GM19372 (cell line): ENCODE measurements around the gene ELFN2.
"Not testable (repeated sequence)": the region's sequence is repeated elsewhere in the genome, so short reads cannot be mapped to it uniquely, and the experiment has no call there.

Experiments
- ATAC-seq: cut with Tn5 transposase; IDR thresholded peaks from one replicate; pipeline ENCODE4 v1.9.1; 2021; ENCODE audit warnings: mild to moderate bottlenecking, low read depth, moderate library complexity; ENCODE audit not compliant: unreplicated experiment

The ELFN2 gene

DNA sequence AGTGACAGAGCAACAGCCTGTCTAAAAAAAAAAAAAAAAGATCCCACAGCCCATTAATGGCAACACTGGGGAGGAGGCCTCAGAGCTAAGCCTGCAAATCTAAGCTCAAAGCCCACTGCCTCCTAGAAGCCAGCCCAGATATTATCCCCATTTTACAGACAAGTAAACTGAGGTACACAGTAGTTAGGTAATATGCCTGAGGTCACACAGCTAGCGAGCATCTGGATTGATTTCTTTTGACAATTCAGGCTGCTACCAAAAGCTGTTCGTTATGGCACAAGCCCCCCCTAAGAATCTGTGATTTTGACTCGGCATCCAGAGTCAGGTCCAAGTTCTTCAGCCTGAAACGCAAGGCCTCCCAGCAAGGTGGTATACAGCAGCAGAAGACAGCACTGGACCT is 13.7 kb downstream of the ELFN2 start:
- no peak for ATAC-seq

DNA sequence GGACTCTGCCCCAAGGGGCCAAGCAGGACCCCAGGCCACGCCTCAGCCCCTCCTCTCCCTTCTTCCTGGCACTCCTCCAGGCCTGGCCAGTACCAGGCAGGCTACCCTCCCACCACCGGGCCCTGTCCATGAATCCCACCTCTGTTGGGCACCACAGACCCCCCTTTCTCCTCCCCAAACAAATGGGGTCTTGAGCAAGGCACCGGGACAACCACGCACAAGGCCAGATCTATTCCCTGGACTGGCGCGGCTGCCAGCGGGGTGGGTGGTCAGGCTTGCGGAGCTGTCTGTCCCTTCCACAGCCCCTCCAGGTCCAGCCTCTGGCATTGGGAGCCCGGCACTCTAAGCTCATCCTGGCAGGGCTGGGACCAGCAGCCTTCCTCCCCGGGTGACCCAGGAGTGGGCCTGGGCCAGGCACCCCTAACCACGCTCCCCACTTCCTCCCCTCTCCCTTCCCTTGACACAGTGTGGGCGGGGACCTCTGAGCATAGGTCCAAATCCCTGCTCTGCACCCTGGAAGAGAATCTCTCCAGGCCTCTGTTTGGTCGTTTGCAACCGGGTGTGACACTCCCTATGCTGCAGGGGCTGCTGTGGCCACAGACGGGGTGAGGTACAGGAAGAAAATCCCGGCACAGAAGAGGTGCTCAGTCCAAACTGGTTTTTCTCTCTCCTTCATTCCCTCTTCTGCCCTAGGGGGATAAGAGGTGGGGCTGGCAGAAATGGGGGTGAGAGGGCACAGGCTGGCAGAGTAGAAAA is 14.6 kb downstream of the ELFN2 start:
- ATAC-seq: no peak

DNA sequence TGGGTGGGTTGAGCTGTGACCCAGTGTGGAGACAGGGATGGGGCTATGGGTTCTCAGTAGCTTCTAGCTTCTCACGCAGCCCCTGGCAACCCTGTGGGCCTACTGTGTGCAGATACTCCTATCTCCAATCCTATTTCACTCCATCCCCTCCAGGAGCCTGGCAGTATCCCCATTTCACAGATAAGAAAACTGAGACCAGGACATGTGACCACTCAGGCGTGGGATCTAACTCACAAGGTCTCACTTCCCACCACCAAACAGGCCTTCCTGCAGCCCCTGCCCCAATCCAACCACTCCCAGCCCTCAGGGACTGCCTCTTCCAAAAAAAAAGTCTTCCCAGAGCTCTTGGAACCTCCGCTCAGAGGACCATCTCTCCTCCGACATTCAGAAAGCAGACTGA is 15.6 kb downstream of the ELFN2 start:
- no peak for ATAC-seq

DNA sequence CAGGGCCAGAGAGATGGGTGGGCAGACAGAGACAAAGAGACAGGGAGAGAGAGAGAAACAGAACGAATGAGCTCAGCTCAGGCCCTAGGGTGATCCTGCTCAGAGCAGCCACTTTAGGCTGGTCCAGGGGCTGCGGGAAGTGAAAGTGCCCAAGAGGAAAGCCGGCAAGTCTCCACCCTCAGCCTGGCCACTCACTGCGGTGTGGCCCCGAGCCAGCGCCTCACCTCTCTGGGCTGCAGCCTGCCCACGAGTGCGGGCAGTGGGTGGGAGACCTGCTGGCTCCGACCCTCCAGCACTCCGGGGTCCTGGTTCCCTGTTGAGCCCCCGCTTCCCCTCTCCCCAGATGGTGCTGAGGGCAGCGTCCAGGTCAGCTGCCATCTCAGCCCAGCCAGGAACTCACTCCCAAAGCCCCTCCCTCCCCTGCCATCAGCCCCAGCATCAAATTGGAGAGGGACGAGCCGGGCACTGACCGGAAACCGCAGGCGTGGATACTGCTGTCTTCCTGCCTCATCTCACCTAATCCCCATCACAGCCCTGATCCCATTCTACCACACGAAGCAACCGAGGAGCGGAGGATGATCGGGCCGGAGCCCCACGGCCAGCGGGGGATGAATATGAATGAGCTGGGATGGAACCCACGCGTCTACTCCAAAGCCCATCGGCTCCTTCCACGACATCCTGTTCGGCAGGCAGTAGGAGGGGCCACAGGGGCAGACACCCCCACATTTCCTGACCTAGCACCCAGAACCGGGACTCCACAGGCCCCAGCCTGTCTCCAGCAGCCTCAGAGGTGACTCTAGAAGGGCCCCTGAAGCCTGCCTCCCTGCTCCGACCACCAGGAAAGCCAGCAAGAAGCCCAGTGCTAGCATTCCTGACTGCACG is 16.9 kb downstream of the ELFN2 start:
- no peak for ATAC-seq

DNA sequence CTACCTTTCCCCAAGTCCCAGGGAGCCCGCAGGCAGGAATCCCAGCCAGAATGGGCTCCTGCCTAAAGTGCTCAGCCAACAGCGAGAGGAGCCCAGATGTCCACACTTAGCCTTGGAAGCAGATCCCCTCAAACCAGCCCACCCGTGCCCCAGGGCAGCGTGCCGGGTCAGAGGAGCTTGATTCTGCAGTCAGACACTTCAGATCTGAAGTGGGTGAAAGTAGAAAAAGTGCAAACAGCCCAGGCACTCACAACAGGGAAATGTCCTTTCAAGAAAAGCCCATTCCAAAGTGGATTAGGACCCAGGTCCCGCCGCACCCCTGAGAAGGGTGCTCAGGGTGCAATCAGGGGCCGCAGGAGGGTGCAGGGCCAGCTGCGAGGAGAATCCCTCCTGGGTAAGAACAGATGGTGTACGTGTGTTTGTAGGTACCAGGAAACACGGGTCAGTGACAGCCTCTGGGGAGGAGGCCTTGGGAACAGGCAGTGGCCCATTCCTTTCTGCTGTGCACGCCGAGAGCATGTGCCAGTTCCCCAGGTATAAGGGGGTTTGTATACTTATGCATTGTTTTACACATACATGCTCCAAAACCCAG is 17.7 kb downstream of the ELFN2 start:
- ATAC-seq: no peak

DNA sequence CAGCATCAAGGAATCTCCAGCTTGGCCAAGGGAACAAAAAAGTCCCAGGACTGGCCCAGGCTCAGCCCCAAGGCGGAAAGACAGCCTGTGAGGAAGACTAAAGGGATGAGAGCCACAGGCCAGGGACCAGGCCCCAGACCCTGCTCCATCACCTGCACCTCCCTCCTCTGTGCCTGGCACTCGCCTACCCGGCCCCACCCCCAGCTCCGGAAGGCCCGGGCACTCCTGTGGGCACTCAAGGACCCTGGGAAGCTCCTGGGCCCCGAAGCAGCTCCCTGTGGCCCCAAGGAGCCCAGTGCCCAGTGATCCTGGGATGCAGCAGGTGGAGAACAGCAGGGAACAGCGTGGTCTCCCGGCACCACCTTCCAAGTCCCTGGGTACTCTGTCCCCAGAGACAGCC is 18.2 kb downstream of the ELFN2 start:
- ATAC-seq: no peak

DNA sequence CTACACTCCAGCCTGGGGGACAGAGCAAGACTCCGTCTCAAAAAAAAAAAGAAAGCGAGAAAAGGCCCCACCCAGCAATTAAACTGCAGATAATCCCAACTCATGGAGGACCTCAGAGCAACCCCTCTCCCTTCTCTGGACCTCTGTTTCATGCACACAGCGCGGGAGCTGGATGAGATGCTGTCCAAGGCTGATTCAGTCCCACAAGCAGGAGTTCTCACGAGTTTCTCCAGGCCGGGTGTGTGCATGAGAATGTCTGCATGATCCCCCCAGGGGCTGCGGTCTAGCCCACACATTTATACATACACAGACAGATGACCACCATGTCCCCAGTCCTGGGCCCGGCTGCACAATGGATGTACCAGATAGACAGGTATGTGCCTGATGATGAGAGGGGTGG is 19.4 kb downstream of the ELFN2 start:
- no peak for ATAC-seq

DNA sequence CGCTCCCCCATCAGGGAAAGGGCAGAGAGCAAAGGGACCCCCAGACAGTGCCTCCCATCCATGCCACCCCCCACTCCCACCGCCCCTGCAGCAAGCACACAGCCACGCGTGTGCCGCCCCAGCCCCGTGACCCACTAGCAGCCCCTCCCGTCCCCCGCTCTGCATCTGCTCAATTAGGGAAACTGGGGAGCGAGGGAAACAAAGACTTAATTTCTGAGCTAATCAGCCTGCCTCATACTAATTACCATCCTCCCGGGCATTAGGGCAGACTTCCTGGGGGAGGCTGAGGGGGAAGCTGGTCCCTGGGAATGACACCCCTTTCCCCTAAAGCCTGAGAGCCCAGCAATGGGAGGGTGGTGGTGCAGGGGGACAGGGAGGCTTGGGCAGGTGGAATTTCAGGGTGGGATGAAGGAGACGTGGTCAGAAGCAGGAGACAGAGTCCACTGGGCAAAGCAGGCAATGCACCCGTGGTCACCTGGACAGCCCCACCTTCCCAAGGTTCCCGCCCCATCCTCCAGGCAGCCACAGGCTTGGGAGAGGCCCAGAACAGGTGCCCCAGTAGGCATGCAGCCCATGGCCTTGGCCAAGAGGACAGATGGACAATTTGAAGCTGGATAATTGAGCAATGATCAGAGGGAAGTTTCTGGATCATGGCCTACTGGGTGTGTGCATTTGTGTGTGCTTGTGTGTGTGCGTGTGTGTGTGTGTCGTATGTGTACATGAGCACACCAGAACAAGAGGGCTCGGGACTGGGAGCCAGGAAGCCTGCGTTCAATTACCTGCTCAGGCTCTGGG is 20.6 kb downstream of the ELFN2 start:
- no peak for ATAC-seq

DNA sequence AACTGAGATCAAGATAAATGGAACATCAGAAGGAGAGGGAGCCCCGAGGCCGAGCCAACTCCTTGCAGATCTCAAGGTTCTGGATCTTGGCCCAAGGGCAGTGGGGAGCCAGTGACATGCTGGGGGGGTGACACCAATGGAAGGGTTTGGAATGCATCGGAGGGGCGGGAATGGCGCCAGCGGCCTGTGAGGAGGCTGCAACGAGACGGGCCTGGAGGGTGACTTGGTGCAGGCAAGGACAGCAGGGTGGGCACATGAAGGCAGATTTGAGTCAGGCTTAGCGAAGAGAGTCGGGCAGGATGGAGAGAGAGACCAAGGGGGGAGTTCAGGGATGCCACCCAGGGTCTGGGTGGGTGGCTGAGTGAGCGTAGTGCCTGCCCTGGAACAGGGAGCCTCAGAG is 23.2 kb downstream of the ELFN2 start:
- ATAC-seq: no peak

DNA sequence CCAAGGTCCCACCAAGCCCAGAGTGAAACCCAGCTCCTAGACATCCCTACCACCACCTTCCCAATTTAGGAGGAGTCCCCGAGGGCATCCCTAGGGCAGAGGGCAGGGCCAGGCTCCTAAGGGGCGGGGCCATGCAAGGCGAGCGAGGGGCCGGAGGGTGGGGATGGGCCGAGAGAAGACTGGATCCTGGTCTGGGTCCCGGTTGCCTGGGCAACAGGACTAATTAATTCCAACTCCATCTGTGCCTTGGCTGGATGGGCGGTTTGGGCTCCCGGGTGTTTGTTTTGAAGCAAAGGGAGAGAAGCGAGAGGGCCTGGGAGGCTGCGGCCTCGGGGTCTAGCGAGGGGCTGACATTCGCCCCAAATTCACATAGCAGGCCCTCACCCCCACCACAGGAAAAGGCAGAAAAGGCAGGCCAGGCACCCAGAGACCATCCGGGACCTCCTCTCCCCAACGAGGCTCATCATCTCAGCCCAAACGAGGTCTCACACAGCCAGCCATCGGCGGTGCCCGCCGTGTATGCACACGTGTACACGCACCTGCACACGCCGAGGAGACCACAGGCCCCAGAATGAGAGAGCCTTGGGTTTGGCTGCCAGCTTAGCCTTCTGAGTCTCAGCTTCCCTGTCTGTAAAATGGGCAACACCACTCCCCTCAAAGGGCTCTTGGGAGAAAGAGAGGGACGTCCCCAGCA is 23.9 kb downstream of the ELFN2 start:
- ATAC-seq: no peak

DNA sequence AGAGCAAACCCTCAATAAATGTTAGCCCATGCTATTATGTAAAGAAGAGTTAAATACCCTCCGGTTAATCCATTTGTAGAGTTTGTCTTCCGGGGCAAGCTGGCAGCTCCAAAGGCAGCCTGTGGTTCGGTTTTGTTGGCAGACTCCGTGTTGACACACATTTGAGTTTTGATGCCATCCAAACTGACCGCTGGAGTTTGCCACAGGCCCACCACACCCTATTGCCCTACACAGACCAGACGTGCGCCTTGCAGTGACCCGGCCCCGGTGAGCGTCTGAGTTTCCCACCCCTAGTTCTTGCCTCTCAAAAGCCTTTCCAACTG is 25.1 kb downstream of the ELFN2 start:
- ATAC-seq: no peak

DNA sequence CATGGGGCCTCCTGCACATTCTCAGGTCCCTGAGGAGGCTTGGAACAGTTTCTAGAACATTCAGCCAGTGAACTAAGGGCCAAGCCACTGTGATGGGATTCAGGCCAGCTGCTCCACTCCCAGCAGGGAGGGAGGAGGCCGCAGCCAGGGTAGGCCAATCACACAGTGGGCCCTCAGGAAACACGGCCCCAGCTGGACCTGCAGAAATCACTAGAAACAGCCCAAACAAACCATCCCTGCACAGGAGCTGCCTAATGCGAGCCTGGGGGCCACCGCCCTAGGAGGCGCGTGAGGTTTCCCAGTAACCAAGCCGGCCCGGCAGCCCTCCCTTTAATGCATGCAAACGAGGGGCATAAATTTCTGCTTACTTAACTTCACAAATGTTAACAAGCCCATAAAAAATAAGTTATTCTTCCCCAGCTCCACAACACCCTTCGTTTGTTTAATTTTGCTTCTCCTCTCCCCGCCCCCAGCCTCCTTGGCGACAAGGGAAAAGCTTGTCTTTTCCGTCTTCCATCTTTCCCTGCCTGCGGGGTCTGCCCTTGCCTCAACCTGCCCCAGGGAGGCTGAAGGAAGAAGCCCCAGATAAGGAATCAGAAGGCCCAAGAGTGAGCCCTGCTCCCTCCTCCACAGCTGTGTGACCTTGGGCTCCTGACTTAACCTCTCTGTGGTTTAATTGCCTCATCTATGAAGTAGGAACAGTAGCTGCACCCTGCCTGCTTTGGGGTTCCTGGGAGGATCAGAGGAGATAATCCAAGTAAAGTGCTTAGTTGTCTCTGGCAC is 25.7 kb downstream of the ELFN2 start:
- ATAC-seq: no peak

DNA sequence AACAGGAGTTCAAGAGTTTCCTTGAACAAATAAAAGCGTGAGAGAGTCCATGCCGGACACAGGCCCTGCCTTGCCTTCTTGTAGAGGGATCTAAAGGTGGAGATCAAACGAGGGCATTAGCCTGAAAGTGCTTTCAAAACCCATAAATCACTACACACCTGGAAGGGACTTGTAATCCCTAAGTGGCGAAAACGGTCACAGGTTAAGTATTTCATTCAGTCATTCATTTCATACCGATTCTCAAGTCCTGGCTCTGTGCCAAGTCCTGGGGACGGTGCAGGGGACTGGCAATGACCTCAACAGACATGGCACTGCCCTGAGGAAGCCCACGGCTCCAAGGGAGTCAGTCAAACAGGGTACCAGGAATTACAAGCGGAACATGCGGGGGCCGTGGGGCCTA is 26.6 kb downstream of the ELFN2 start:
- ATAC-seq: no peak

DNA sequence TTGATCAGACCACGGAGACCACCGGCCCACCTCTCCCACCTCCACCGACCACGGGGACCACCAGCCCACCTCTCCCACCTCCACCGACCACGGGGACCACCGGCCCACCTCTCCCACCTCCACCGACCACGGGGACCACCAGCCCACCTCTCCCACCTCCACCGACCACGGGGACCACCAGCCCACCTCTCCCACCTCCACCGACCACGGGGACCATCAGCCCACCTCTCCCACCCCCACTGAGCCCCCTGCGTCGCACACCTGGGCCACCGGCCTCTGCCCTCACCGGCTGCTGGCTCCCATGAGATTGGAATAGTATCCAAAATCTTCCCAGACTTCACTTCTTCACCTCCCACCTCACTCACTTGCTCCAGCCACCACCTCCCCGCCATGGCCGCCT is 27.8 kb downstream of the ELFN2 start:
- not testable (repeated sequence) for ATAC-seq

DNA sequence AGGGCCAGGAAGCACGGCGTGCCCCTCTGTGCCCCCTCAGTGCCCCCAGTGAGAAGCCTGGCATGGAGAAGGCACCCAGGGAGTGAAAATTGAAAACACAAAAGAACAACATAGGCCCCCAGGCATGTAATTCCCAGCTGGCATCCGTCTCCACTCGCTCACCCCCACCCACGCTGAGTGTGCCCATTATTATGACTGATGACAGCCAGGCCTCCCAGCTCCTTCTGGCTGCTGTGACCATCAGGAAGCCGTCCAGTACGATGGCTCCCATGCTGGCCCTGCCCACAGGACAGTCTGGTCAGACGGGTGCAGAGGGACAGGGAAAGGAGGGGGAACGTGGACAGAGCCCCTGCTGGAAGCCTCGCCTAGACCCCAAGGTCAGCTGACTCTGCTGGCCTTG is 30.1 kb downstream of the ELFN2 start:
- no peak for ATAC-seq

DNA sequence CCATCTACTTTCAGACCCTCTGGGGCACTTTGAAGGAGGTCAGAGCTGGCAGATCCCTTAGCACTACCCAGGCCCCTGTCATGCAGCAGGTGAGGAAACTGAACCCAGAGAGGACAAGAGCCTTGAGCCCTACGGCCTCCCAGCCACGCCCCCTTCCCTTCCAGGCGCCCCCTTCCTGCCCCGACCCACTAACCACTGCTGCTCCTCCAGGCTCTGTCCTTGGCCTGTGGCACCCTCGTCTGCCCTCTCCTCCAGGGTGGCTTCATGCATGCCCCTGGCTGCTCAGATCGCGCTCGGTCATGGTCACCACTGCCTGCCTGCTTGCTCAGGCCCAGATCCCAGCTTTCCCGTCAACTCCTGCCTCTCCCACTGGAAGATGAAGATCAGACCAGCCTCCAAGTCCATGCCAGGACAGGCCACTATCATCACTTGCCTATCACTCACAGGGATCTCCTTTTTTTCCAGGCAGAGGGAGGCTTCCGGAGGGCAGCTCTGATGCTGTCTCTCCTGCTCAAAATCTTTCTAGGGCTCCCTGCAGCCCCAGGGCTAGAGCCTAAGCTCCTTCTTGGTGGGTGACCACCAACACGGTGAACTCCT is 30.7 kb downstream of the ELFN2 start:
- ATAC-seq: no peak

DNA sequence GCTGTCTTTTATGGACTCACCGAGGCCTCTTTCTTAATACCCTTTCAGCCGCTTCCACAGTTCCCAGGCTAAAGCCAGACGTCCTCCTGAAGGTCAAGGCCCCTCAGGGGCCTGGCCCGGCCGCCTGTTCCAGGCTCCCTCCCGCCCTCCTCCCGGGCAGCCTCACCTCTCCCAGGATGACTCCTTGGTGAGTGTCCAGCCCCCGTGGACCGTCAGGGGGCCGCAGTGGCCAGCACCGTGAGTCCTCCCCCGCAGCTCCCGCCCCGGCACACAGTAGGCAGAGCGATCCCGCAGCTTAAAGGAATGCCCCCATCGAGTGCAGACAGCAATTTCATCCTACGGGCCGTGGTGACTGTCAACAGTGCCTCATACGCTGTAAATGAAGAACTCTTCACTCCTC is 32.9 kb downstream of the ELFN2 start:
- ATAC-seq: no peak

DNA sequence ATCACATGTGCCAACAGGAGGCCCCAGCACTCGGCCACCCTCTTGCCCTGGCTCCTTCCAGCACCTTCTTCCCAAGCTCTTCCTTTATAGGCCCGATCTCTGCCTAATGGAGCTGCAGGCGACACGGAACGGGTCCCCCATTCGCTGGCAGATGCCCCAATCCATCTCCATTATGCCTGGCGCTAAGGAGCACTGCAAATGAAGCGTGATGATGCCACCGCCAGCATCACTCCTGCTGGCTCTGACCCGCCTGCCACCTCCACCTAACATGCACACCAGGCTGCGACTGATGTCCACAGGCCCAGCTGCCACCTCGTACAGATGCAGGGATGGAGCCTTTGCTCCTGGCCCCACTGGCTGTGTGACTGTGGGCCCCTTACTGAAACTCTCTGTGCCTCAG is 33.5 kb downstream of the ELFN2 start:
- no peak for ATAC-seq

DNA sequence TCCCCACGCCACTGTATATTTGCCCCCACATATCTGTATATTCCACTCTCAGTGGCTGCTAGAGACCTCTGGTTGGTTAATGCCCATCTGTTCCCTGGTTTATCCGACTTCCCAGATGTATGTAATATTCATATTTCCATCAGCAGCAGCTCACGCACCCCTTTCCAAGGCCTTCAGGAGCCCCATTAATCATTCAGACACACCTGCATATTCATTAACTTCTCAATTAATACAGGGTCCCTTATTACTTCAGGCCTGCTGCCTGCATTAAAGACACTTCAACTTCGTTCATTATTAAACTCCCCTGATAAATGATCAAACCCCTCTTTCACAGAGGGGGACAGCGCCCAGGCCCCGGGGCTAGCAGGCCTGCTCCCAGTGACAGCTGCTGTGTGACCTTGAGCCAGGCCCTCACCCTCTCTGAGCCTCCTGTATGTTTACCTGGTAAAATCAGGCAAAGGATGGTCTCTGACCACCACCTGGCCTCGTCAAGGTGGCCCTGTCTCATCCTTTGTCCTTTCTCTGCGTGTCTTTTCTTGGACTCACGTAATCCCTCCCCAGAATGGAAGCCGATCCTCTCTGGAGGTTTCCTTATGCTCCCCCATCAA is 34.5 kb downstream of the ELFN2 start:
- ATAC-seq: no peak
